CD14-positive monocyte (primary cell): ENCODE results near the gene KAZALD1. TPM values are rescaled to one million over a fixed set of nuclear protein-coding genes. Genes with fewer than 3 reads are reported as not detected.
A peak's percentile ranks its signal among the peaks of the same experiment; 100 is the strongest.

Source experiments
- DNase-seq, 3 donors: peaks; one replicate each; pipeline ENCODE4 v3.0.0-alpha.2; 2011 to 2022
- H2AFZ ChIP-seq: 2 replicates; pipeline ENCODE4 v1.6.0; 2012; ENCODE audit warnings: mild to moderate bottlenecking, low read depth, low read length, inconsistent platforms; ENCODE audit not compliant: insufficient read depth, poor library complexity, severe bottlenecking
- H3K27ac ChIP-seq, 2 donors: 1 replicate in 1 of 2; 2 replicates in 1 of 2; pipeline ENCODE4 v1.5.1; 2012 to 2013; ENCODE audit warnings: low read length in 2 of 2, control low read depth in 1 of 2, inconsistent platforms in 1 of 2, low read depth in 1 of 2, mild to moderate bottlenecking in 1 of 2
- H3K27me3 ChIP-seq, 2 donors: one replicate each; pipeline versions ENCODE4 v1.6.0 to v1.6.1; 2011 to 2013; ENCODE audit warnings: low read length in 2 of 2; ENCODE audit not compliant: control insufficient read depth in 2 of 2, insufficient read depth in 2 of 2
- H3K36me3 ChIP-seq, 2 donors: replicated peaks in 1 of 2; 1 replicate in 1 of 2; 2 replicates in 1 of 2; pipeline versions ENCODE4 v1.5.1 to v1.6.1; 2012 to 2013; ENCODE audit warnings: low read length in 2 of 2, control low read depth in 1 of 2, inconsistent platforms in 1 of 2, mild to moderate bottlenecking in 1 of 2; ENCODE audit not compliant: insufficient read depth in 2 of 2, control insufficient read depth in 1 of 2
- H3K4me1 ChIP-seq, 2 donors: 1 replicate in 1 of 2; 2 replicates in 1 of 2; pipeline versions ENCODE4 v1.5.1 to v1.6.1; 2012 to 2013; ENCODE audit warnings: low read length in 2 of 2, control low read depth in 1 of 2, inconsistent platforms in 1 of 2, mild to moderate bottlenecking in 1 of 2, moderate library complexity in 1 of 2; ENCODE audit not compliant: insufficient read depth in 2 of 2, control insufficient read depth in 1 of 2
- H3K4me2 ChIP-seq: replicated peaks from 2 replicates; pipeline ENCODE3; 2012; ENCODE audit warnings: low read length, moderate library complexity, mild to moderate bottlenecking; ENCODE audit not compliant: poor library complexity, severe bottlenecking; ENCODE audit errors: extremely low read depth
- H3K4me3 ChIP-seq, 3 experiments: fragments of 200-600 bp in 1 of 3; sonication (generic) in 1 of 3; replicated peaks in 1 of 3; 1 replicate in 2 of 3; 2 replicates in 1 of 3; pipeline ENCODE4 v1.5.1; 2011 to 2013; ENCODE audit warnings: low read length in 3 of 3, mild to moderate bottlenecking in 3 of 3, control low read depth in 2 of 3, low read depth in 2 of 3, inconsistent platforms in 1 of 3, moderate library complexity in 1 of 3
- H3K79me2 ChIP-seq: 2 replicates; pipeline ENCODE4 v1.6.0; 2012; ENCODE audit warnings: mild to moderate bottlenecking, control low read depth, inconsistent platforms, low read length, moderate library complexity; ENCODE audit not compliant: insufficient read depth
- H3K9ac ChIP-seq: 2 replicates; pipeline ENCODE4 v1.6.0; 2017; ENCODE audit warnings: low read length, mild to moderate bottlenecking; ENCODE audit not compliant: insufficient read depth, poor library complexity, severe bottlenecking
- H3K9me3 ChIP-seq, 2 donors: replicated peaks in 1 of 2; 1 replicate in 1 of 2; 2 replicates in 1 of 2; pipeline versions ENCODE4 v1.5.1 to v1.6.1; 2012 to 2013; ENCODE audit warnings: low read length in 2 of 2, control low read depth in 1 of 2; ENCODE audit not compliant: control insufficient read depth in 1 of 2, insufficient read depth in 1 of 2
- H4K20me1 ChIP-seq: 2 replicates; pipeline ENCODE4 v1.6.0; 2012; ENCODE audit warnings: mild to moderate bottlenecking, low read length, control low read depth, moderate library complexity; ENCODE audit not compliant: insufficient read depth
- H3K27ac Mint-ChIP-seq, 7 donors: one replicate each; pipeline ENCODE4 v1.8.0; 2020; ENCODE audit warnings: mild to moderate bottlenecking in 7 of 7, mixed read lengths in 7 of 7, moderate library complexity in 6 of 7, inconsistent platforms in 2 of 7
- H3K27me3 Mint-ChIP-seq, 3 donors: one replicate each; pipeline ENCODE4 v1.8.0; 2021 to 2022; ENCODE audit warnings: low read depth in 3 of 3, mild to moderate bottlenecking in 3 of 3, mixed read lengths in 3 of 3, moderate library complexity in 3 of 3, inconsistent platforms in 1 of 3
- H3K36me3 Mint-ChIP-seq, 2 donors: one replicate each; pipeline ENCODE4 v1.8.0; 2020; ENCODE audit warnings: mixed read lengths in 2 of 2, inconsistent platforms in 1 of 2, mild to moderate bottlenecking in 1 of 2
- H3K4me1 Mint-ChIP-seq: one replicate; pipeline ENCODE4 v1.8.0; 2020; ENCODE audit warnings: mild to moderate bottlenecking, mixed read lengths
- H3K4me3 Mint-ChIP-seq, 2 donors: one replicate each; pipeline ENCODE4 v1.8.0; 2020; ENCODE audit warnings: mild to moderate bottlenecking in 2 of 2, mixed read lengths in 2 of 2, moderate library complexity in 1 of 2
- H3K9me3 Mint-ChIP-seq, 7 donors: one replicate each; pipeline ENCODE4 v1.8.0; 2020 to 2022; ENCODE audit warnings: mixed read lengths in 7 of 7, mild to moderate bottlenecking in 6 of 7, moderate library complexity in 6 of 7, inconsistent platforms in 2 of 7
- CTCF ChIP-seq: fragments of 200-600 bp; IDR thresholded peaks from one replicate; pipeline ENCODE4 v1.8.0; 2022; ENCODE audit warnings: antibody characterized with exemption, mild to moderate bottlenecking
- WGBS: methylation state at CpG from one replicate; pipeline ENCODE4 v1.1.5; 2013; ENCODE audit warnings: missing lambda C conversion rate; ENCODE audit not compliant: insufficient coverage; 5-methylcytosine and 5-hydroxymethylcytosine counted together
- intact Hi-C, 2 donors: fragments of 100-400 bp; cut with micrococcal nuclease; formaldehyde crosslinking; loops; one replicate each; pipeline versions ENCODE4 v1.15.0 to v1.15.1; 2023
- polyA plus RNA-seq, 3 donors: library from polyadenylated mRNA; depleted of rRNA in 1 of 3; unstranded in 2 of 3; stranded (reverse) in 1 of 3; fragments of 300-500 nt in 2 of 3; fragments of >200 nt in 1 of 3; fragmentation: Illumina TruSeq in 2 of 3; gene quantifications; 1 replicate in 2 of 3; 2 replicates in 1 of 3; pipeline ENCODE4 v1.2.3, GENCODE V29; 2012 to 2021

The KAZALD1 gene
- polyA plus RNA-seq, 3 donors: 0.15 to 6.6 (median 0.53) TPM

DNA sequence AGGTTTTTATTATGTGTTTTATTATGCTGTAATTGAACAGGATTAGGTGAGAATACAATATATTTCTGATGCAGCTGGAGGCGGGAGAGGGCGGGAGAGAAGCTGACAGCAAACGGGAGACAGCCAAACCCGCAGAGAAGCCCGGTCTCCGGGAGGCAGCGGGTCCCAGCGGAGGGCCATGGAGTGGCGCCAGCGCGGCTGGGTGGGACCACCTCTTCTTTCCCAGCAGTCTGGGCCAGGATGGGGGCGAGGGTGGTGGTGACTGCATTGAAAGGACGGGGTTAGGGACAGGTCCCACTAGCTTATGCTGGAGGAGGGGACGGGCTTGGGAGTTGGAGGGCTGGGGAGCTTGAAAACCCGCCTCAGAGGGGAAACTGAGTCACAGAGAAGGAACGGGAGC is 14.5 kb upstream of the KAZALD1 start:
- peaks cover 19 to 23% of the 10 kb centered on the region in 2 donors for H3K4me1 ChIP-seq
- H3K27ac ChIP-seq: no peak overlapping the region
- peaks cover 36 to 64% of the 10 kb centered on the region in 2 donors for H3K27me3 ChIP-seq
- Mint-ChIP-seq H3K4me1 (peaks cover 24% of the 10 kb centered on the region), H3K36me3 (peaks cover 4 to 8% of the 10 kb centered on the region in 2 donors), H3K4me3 (peak overlapping the region in 1 of 2 donors; percentile 77), H3K27me3 (peaks cover 55 to 60% (median 60%) of the 10 kb centered on the region in 3 donors), H3K9me3 (peaks cover 0 to 23% (median 6%) of the 10 kb centered on the region in 7 donors), H3K27ac (no peak overlapping the region)
- no peaks in the 10 kb centered on the region for H4K20me1 ChIP-seq
- H3K9ac ChIP-seq: no peak overlapping the region
- no peak overlapping the region for H3K4me2 ChIP-seq
- intact Hi-C loops: no loop called here
- WGBS: 46% methylated on average over 15 of the region's 16 CpGs
- DNase-seq: no peak
- H2AFZ ChIP-seq: no peak overlapping the region
- no peak for TF ChIP-seq CTCF
- H3K9me3 ChIP-seq: peaks cover 0 to 17% of the 10 kb centered on the region in 2 donors
- no peaks in the 10 kb centered on the region for H3K36me3 ChIP-seq
- no peaks in the 10 kb centered on the region for H3K79me2 ChIP-seq
- H3K4me3 ChIP-seq: no peak overlapping the region

DNA sequence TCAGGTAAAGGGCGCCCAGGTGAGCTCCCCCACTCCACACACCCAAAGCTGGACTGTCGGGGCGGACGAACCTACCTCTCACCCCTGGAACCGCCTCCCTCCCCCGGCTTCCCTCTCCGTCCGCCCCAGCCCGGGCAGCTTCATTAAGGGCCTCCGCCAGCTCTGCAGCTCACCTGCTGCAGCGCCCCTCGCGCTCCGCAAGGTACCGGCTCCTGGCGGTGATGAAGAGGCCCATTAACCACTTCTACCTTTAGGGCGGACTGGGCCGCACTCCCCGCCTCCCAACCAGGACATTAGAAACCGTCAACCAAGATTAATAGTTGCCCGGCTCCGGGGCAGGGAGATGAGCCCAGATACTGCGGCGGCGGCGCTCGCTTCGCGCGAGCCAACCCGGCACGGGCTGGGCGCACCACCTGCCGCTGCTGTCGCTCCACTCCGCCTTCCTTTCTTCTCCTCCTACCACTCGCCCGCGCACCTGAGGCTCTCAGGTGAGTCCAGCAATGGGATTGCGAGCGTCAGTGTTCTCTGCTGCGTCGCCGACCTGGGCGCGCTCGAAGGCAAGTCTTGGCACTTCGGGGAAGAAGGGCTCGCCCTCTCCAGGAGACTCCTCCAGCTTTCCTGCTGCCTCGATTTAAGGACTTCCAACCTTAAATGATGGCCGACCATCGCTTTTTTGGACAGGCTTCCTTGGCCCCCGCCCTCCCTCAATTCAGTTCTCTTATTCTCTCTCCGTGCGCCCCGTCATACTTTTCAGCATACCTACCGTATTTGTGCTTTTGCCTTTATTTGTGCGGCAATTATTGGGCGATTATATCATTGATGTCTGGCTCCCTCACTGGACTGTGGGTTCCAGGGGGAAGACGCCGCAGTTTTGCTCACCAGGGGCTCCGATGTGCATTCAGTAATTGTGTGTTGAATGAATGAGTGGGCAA is 13.6 kb upstream of the KAZALD1 start:
- intact Hi-C loops: no loop called here
- no peak for DNase-seq
- Mint-ChIP-seq H3K27me3 (peaks cover 57 to 60% (median 60%) of the 10 kb centered on the region in 3 donors), H3K4me3 (peak overlapping the region; percentile 6 to 85), H3K4me1 (peaks cover 17% of the 10 kb centered on the region), H3K36me3 (peaks cover 8 to 9% of the 10 kb centered on the region in 2 donors), H3K27ac (peak overlapping the region in 1 of 7 donors; percentile 55), H3K9me3 (peaks cover 0 to 23% (median 6%) of the 10 kb centered on the region in 7 donors)
- no peak for TF ChIP-seq CTCF
- peaks cover 0 to 17% of the 10 kb centered on the region in 2 donors for H3K9me3 ChIP-seq
- H3K36me3 ChIP-seq: no peaks in the 10 kb centered on the region
- no peak overlapping the region for H2AFZ ChIP-seq
- no peak overlapping the region for H3K4me2 ChIP-seq
- peaks cover 36 to 64% of the 10 kb centered on the region in 2 donors for H3K27me3 ChIP-seq
- H3K9ac ChIP-seq: no peak overlapping the region
- H3K4me1 ChIP-seq: peaks cover 12 to 15% of the 10 kb centered on the region in 2 donors
- H4K20me1 ChIP-seq: no peaks in the 10 kb centered on the region
- 12% methylated on average over 55 of the region's 62 CpGs for WGBS
- no peak overlapping the region for H3K27ac ChIP-seq
- no peak overlapping the region for H3K4me3 ChIP-seq
- no peaks in the 10 kb centered on the region for H3K79me2 ChIP-seq
